HG03469 (cell line): ENCODE results near the gene CNTNAP2.

ENCODE experiments used
- ATAC-seq: cut with Tn5 transposase; IDR thresholded peaks from one replicate; pipeline ENCODE4 v1.9.1; 2021; ENCODE audit warnings: mild to moderate bottlenecking, moderate library complexity, moderate number of reproducible peaks; ENCODE audit not compliant: unreplicated experiment

Gene CNTNAP2

DNA sequence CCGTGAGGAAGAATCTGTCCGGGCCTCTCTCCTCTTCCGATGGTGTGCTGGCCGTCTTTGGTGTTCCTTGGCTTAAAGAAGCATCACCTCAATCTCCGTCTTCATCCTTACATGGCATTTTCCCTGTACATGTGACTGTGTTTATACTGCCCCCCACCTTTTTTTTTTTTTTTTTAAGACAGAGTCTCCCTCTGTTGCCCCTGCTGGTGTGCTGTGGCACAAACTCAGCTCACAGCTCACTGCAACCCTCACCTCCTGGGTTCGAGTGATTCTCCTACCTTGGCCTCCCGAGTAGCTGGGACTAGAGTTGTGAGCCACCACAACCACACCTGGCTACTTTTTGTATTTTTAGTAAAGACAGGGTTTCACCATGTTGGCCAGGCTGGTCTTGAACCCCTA, 2352.1 kb downstream of the CNTNAP2 start:
- no peak for ATAC-seq
